ENCODE results near the gene LTBP1. TPM values are rescaled to one million over a fixed set of nuclear protein-coding genes. Genes with fewer than 3 reads are reported as not detected.

LTBP1 gene
- total and polyA plus RNA-seq, 10 of the 15 experiments (the other 5 are each of a cell fraction or from before 2014, with no cell fraction given) = 0.01 to 0.28 (median 0.12) TPM; not detected in 2

GRCh38 chr2:33381301-33381858, 434.6 kb downstream of the LTBP1 start:
- intact Hi-C loops (cut with micrococcal nuclease; ENCODE audit: unreplicated experiment) = no loop called here
- Histone ChIP-seq H3K9ac (ENCODE audit: control insufficient read depth, insufficient read depth, low read length) (no peak overlapping the region), H4K20me1 (ENCODE audit: control insufficient read depth, insufficient read depth) (no peaks in the 10 kb centered on the region), H2AFZ (ENCODE audit: control insufficient read depth, low read depth, low read length) (no peak overlapping the region), H3K9me3 (replicated peaks; ENCODE audit: control insufficient read depth, insufficient read depth, low read length) (no peaks in the 10 kb centered on the region), H3K4me2 (ENCODE audit: control insufficient read depth, insufficient read depth) (no peak overlapping the region), H3K27ac (ENCODE audit: control insufficient read depth, insufficient read depth) (no peak overlapping the region), H3K27me3 (replicated peaks in 1 of 2; ENCODE audit: control insufficient read depth in 2 of 2, insufficient read depth in 2 of 2, low read length in 1 of 2) (no peaks in the 10 kb centered on the region; a peak in 1 of 4 replicates), H3K79me2 (ENCODE audit: control insufficient read depth, insufficient read depth, low read length) (no peaks in the 10 kb centered on the region), H3K4me1 (ENCODE audit: control insufficient read depth, insufficient read depth, low read length) (no peaks in the 10 kb centered on the region), H3K4me3 (no peak overlapping the region), H3K36me3 (ENCODE audit: control insufficient read depth in 2 of 2, insufficient read depth in 2 of 2, low read length in 1 of 2) (no peaks in the 10 kb centered on the region)
- FAIRE-seq (no peak), DNase-seq (ENCODE audit: low read depth, low spot score) (no peak), ATAC-seq (no peak)
- ChIA-PET SMC1A (ENCODE audit: uncharacterized antibody, unreplicated experiment) (interaction anchor here (0.9 to 1.1 kb wide), 4 partner anchors 9 to 207 kb away, joined by 3 read pairs; partner anchors contain the start of gene RASGRP3), CTCF (interaction anchor here (0.6 to 4.6 kb wide), 3 partner anchors 9 to 201 kb away, joined by 3 to 33 read pairs (median 12); no protein-coding TSS in a partner anchor), RAD21 (ENCODE audit: unreplicated experiment) (interaction anchor here (0.9 to 2.6 kb wide), 4 partner anchors 14 to 202 kb away, joined by 3 to 13 read pairs (median 4); no protein-coding TSS in a partner anchor), POLR2A (no interaction called here)
- TF ChIP-seq CTCF (IDR thresholded peaks at IDR 0.05 in 2 of 3, conservative IDR thresholded peaks at IDR 0.05 in 1 of 3; ENCODE audit: control insufficient read depth in 2 of 3, extremely low read depth in 1 of 3, insufficient read depth in 1 of 3, low read depth in 3 of 3, low read length in 3 of 3) (no peak), POLR2AphosphoS2 (IDR thresholded peaks at IDR 0.05; ENCODE audit: low read depth, low read length) (no peak), NFXL1 (IDR thresholded peaks at IDR 0.05; ENCODE audit: borderline replicate concordance) (no peak), RUNX3 (IDR thresholded peaks at IDR 0.05; ENCODE audit: low read length) (no peak), IRF5 (IDR thresholded peaks at IDR 0.05; ENCODE audit: borderline replicate concordance) (no peak), HCFC1 (IDR thresholded peaks at IDR 0.05; ENCODE audit: low read length) (no peak)
- in situ Hi-C loops (cut with MboI) = no loop called here
- WGBS (ENCODE audit: insufficient coverage, insufficient replicate concordance, low lambda C conversion rate, missing lambda C conversion rate) = 39% methylated on average over 4 of the region's 4 CpGs
- no TSS peak for BruUV-seq (replicated peaks)

Measured in GM12878 (cell line).